GM13976 (cell line): ENCODE measurements around the gene MELTF.

ENCODE experiments used
- DNase-seq: peaks from one replicate; pipeline ENCODE4 v3.0.0; 2012; ENCODE audit warnings: low spot score
- CTCF ChIP-seq: IDR thresholded peaks from 2 replicates; pipeline ENCODE4 v1.5.1; 2012; ENCODE audit warnings: borderline replicate concordance, mild to moderate bottlenecking; ENCODE audit not compliant: insufficient read depth; ENCODE audit errors: extremely low read depth, missing control alignments, control extremely low read depth
- in situ Hi-C: fragments of 300-500 bp; cut with MboI; formaldehyde crosslinking; loops from one replicate; pipeline ENCODE4 v1.12.0; 2022; ENCODE audit warnings: low sequenced_read_pairs, mixed read lengths, inconsistent platforms; ENCODE audit not compliant: unreplicated experiment

MELTF gene

GRCh38 chr3:196994056-196994455, 35.6 kb downstream of the MELTF start:
- in situ Hi-C loops, result loop anchor here (25.0 kb wide), 1 partner anchor 518 kb away; no protein-coding TSS in a partner anchor
- DNase-seq, result no peak
- TF ChIP-seq CTCF, result no peak

GRCh38 chr3:196992461-196993065, 37.1 kb downstream of the MELTF start:
- in situ Hi-C loops, result loop anchor here (25.0 kb wide), 1 partner anchor 520 kb away; no protein-coding TSS in a partner anchor

GRCh38 chr3:196991581-196992460, 37.8 kb downstream of the MELTF start:
- TF ChIP-seq CTCF, result no peak
- no peak for DNase-seq
- in situ Hi-C loops, result loop anchor here (25.0 kb wide), 1 partner anchor 520 kb away; no protein-coding TSS in a partner anchor

More at GRCh38 chr3:196992461-196993065, 37.1 kb downstream of the MELTF start:
- no peak for DNase-seq
- no peak for TF ChIP-seq CTCF

- in situ Hi-C loops, result loop anchor here (25.0 kb wide), 1 partner anchor 522 kb away; no protein-coding TSS in a partner anchor
- DNase-seq, result no peak
- no peak for TF ChIP-seq CTCF
These were observed 39.0 kb downstream of the MELTF start for GRCh38 chr3:196990601-196991007.

- DNase-seq, result no peak
- in situ Hi-C loops, result loop anchor here (25.0 kb wide), 1 partner anchor 523 kb away; no protein-coding TSS in a partner anchor
- no peak for TF ChIP-seq CTCF
These were observed 39.8 kb downstream of the MELTF start for GRCh38 chr3:196989721-196990262.
